COLO668 (cell line): ENCODE results near the gene RAB31.

Experiments used
- DNase-seq: peaks from one replicate; lab custom pipeline; 2025; ENCODE audit not compliant: unreplicated experiment; lab: John Stamatoyannopoulos, UW

RAB31 gene

DNA sequence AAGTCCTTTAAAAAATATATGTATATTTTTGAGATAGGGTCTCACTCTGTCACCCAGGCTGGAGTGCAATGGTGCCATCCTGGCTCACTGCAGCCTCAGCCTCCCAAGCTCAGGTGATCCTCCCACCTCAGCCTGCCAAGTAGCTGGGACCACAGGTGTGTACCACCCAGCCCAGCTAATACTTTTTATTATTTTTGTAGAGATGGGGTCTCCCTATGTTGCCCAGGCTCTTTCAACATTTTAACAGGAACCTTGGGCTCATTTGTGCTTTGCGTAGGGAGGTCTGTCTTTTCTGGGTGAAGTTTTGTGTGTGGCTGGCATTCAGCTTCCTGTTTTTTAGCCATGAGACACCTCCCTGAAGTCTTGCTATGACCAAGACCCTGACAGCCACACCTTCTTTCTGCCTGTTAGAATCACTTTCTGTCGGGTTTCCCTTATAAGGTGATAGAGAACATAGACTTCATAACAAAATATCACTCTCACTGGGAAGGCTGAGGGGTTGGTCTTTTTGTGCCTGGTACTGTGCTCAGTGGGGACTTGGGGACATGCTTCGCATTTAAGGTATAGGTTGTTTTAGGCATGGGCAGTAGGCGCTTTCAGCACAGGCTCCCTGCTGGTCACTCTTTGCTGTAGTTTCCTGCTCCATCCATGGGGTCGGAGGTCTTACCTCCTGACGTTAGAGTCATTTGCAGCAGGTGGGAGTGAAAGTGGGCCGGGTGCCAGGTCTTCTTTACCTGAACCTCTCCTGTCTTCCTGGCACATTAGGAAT is 3.4 kb downstream of the RAB31 start:
- DNase-seq = no peak

DNA sequence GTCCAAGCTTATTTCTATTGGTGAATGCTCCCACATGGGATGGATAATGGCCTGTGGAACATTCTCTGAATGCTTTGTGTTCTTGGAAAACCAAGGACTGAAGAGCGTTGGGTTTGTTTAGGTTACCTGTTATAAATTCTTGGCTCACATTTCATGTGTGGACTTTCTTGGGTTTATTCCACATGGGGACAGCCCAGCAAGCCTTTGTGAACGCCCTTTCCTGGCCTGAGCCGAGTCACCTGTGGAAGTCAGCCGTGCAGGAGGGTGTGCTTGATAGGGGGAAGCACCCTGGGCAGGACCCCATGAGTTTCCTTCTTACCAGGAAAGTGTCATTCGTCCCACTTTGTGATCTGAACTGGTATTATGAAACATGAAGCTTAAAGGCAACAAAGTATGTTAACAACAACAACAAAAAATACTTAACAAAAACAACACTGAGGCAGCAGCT is 4.1 kb downstream of the RAB31 start:
- no peak for DNase-seq

DNA sequence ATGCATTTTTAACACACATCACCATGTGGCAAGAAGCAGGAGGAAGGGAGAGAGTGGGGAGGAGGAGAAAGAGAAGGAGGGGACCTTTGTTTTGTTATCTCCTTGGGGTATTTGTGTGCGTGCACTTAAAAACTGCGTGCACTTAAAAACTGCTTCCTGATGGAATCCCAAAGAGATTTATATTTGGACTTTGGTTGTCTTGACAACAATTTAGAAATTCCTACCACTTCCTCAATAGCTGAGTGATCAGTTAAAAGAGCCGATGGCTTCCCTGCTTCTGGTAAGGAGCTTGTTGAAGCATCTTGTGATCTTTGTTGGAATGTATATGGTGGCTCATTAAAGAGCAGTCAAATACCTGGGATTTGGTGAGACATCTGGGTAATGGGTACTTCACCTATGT is 4.5 kb downstream of the RAB31 start:
- no peak for DNase-seq

DNA sequence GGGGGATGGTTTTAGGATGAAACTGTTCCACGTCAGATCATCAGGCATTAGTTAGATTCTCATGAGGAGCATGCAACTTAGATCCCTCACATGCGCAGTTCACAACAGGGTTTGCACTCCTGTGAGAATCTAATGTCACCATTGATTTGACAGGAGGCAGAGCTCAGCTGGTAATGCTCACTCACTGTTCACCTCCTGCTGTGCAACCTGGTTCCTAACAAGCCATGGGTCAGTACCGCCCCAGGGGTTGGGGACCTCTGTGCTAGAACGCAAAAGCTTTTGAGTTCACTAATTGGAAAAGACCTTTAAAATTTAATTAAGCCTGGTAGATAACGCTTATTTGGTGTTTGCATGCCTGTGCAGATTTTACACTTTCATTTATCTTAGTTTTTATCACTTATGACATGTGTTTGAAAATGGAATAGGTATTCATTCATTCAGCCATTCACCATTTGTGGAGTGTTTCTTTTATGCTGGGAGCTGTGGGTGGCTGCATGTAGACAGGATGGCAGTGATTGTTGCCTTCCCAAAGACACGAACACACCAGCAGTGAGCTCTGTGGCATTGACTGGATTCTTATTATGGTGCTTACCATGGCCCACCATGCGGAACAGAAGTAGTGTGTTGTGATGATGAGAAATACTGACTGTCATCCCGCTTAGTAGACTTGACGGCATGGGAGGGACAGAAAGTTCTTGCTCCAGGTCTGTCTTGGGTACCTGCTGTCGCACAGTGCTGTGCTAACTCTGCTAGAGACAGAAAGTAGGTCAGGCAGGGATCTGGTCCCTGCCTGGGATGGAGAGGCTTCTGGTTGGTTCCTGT is 6.4 kb downstream of the RAB31 start:
- DNase-seq = no peak

DNA sequence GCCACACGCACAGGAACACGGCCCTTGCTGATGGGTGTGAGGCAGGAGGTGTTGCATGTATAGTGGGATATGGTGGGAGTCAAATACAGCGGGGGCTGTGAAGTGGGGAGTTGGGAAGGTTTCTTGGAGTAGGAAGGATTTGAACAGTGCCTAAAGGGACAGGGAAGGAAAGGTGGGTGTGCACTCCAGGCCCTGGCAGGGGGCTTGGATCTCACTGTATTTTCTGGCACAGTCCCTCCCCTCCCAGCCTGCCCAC is 6.9 kb downstream of the RAB31 start:
- no peak for DNase-seq

DNA sequence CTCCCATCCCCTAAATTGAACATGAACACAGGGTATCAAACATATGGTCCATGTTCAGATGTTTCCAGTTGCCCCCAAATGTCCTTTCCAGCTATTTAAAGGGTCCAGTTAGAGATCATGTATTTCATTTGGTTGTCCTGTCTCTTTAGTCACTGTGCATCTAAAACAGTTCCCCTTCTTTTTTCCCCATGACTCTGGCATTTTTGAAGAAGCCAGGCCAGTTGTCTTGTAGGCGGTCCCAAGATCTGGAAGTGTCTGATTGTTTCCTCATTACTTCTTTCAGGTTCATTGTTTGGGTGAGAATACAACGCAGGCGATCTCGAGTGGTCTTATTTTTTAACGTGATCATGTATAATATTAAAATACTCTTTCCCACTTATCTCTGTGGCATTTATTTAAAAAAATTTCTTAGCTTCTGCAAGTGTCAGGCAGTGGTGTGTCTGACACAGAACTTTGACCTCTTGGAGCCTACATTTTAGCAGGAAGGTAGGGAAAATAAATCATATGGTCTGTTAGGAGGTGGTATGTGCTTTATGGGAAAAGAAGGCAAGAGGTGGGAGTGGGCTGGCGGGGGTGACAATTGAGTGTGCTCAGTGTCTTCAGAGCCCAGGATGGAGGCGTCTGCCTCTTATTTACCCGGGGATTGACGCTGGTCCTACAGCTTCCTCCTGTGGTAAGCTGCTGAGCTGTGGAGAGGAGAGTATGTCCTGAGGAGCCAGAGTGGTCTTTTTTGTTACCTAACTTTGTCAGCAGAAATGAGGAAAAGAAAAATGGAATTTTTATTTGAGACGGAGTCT is 8.1 kb downstream of the RAB31 start:
- no peak for DNase-seq

DNA sequence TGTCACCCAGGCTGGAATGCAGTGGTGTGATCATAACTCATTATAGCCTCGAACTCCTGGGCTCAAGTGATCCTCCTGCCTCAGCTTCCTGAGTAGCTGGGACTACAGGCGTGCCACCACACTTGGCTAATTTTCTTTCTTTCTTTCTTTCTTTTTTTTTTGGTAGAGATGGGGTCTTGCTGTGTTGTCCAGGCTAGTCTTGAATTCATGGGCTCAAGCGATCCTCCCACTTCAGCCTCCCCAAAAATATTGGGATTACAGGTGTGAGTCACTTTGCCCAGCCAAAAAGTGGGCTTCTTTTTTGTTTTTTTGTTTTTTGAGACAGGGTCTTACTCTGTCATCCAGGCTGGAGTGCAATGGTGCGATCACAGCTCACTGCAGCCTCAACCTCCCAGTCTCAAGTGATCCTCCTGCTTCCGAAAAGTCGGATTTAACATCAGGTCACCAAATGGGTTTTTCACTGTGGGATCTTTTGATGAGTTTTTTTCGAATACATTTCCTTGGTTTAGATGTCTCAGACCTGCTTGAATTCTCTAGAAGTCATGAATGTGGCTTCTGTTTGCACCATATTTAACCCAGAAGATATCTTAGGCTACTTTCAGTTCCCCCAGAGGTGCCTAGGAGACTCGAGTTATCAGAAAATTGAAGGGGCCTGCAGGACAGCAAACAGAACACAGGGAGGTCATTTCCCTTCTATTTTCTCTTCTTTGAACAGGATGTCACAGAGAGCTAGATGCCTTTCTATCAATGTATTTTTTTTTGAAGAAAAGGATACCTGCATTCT is 8.9 kb downstream of the RAB31 start:
- DNase-seq = no peak

DNA sequence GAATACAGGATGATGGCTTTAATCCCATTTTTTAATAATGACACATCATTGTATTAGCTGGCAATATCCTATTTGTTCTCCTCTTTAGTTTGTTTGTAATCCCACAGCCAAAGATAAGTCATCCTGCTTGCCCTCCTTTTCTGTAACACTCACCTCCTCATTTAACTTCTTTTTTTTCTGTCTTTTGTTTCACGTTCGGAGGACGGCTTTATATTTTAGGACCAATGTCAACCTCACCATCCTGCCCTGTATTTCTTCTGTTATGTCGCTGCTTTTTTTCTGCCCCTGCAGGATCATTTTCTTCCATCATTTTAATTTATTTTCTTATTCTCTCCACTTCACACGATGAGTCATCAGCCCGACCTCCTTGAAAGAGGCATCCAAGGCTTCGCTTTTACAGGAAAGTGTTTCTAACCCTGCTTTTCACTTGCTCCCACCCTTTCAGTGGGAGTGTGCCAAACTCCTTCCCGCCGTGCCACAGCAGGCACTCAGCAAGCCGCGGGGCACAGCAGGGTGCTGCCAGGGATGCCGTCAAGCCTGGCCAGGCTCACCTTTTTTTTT is 11.4 kb downstream of the RAB31 start:
- DNase-seq = no peak

DNA sequence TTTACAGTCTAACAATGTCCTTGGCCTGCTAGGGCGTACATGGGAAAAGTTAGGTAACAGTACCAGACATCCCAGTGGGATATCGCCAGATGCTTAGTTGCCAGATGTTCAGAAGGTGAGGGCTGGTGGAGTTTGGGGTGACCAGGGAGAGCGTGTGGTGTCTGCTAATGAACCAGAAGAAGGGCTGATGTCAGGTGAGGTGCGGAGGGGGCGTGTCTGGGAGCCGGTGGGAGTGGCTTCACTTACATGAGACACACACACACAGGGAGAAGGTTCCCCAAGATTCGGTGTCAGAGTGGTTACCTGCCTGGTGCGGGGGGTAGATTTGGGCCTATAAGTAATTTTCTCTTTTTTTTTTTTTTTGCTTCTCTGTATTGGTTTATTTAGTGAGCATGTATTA is 12.2 kb downstream of the RAB31 start:
- no peak for DNase-seq

DNA sequence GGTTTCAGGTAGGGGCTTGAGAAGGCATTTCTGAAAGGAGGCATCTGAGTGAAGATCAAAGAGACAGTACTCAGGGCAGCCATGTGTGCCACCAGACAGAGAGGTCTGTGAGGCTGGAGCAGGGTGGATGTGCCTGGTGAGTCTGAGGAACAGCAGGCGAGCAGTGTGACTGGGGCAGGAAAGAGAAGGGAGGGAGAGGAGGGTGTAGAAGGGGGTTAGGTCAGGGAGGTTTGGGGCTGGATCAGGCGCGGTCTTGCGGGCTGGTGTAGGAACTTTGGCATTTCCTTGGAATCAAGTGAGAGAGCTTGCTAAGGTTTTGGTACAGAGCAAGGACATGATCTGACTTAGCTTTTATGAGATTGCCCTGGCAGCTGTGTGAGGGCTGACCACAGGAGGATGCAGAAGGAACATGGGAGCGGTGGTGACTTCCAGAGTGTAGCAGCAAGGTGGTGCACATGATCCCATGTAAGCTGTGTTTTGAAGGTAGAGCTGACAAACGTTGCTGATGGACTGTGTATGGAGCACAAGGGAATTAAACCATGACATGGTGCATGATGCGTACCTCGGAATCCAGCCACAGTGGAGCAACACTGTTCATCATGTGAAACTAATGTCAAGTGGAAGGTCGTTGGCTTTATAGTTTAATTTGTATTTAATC is 13.9 kb downstream of the RAB31 start:
- DNase-seq = no peak

DNA sequence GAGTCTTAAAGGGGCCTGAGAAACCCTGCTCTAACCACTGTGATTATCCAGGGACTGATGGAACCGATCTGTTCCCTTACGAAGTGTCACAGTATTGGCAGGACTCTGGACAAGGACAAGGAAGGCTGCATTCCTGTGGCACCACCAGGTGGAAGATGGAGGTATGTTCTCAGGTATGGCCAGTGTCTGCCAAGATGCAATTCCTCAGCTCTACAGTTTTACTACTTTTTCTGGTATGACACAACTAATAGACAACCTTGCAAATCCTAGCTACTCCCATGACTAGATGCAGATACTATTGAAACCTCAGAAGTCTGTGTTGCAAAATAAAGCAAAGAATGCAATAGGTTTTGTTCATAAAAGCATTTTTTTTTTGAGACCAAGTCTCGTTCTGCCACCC is 14.6 kb downstream of the RAB31 start:
- peak; percentile 37 for DNase-seq

DNA sequence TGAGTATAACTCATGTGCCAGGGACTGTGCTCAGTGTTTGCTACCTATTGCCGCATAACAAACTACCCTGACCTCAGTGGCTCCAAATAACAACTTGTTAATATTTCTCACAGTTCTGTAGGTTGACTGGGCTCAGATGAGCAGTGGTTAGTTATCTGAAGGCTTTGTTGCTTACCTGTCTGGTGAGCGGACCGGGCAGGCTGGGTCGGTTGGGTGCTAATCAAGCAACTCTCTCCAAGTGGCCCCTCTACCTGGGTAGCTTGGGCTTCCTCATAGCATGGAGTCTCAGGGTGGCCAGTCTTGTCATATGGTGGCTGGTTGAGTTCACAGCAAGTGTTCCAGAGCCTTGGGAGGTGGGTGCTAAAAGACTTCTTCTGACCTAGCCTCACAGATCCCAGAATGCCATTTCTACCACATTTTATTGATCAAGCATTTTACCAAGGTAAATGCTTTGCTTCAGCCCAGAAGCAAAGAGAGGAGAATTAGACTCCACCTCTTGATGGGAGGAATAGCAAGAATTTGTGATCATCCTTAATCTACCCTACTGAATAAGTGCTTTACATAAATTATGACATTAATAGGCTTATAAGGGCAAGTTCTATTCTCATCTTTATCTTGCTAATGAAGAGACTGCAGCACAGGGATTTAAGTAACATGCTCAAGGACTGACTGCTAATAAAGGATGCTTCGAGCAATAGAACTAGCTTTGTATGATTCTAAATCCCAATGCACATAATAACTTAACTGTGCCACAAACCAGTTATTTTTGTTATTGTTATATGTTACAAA is 16.9 kb downstream of the RAB31 start:
- DNase-seq = no peak

DNA sequence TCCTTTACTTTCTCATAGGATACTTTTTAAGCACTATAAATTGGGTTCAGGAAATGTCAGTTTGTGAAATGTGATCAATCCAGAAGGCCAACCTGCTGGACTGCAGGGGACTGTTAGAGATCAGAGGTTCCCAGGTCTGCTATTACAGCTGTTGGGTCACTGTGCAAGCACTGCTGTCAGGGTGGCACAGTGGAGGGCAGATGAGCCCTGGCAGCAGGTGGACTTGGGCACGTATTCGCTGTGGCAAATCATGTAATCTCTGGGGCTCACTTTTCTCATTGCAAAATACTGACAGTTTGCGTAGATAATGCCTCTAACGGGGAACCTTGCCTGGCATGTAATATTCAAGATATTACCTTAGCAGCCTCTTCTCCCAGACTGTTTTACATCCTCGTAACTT is 18.1 kb downstream of the RAB31 start:
- no peak for DNase-seq

DNA sequence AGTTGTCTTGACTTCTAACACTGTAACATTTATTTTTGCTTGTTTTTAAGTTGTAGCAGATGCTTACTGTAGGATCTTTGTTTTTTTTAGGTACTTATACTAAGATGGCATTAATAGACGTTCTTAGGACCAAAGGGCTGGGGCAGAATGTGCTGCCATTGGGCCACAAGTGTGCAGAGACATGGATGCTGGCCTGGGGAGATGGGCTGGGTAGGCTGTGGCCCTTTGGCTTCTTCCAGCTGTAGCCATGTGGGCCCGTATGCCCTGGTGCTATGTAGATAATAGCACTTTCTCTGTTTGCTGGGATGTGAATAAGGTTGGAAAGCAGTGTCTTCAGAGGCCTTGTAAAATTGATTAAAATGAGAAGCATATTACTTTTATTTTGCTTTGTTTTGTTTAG is 18.8 kb downstream of the RAB31 start:
- no peak for DNase-seq

DNA sequence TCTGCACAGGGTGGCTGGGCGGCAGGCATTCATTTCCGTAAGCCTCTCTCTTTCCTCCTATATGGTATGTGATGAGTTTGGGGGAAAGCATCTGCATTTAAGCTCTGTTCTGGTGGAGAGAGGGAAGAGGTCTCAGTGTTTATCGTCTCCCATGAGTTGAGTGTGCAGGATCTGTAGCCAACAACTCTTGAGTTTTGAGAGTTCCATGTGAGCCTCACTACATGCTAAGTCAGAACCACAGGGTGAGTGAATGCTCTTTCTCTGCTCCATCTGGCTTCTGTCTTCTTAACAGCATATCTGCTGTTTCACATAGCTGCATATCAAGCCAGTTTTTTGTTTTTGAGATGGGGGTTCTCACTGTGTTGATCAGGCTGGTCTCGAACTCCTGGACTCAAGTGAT is 22.7 kb downstream of the RAB31 start:
- DNase-seq = no peak

DNA sequence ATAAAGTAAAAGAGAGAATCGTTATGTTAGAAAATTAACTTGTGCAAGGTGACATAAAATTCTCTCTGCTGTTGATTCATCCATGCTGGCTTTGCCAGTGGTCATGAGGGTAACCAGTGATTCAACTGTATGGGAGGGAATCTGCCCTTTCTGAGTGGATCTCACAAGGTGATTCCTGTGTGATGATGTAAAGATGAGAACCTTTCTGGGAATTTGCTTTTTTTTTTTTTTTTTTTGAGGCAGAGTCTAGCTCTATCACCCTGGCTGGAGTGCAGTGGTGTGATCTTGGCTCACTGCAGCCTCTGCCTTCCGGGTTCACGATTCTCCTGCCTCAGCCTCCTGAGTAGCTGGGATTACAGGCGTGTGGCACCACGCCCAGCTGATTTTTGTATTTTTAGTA is 23.3 kb downstream of the RAB31 start:
- DNase-seq = no peak

DNA sequence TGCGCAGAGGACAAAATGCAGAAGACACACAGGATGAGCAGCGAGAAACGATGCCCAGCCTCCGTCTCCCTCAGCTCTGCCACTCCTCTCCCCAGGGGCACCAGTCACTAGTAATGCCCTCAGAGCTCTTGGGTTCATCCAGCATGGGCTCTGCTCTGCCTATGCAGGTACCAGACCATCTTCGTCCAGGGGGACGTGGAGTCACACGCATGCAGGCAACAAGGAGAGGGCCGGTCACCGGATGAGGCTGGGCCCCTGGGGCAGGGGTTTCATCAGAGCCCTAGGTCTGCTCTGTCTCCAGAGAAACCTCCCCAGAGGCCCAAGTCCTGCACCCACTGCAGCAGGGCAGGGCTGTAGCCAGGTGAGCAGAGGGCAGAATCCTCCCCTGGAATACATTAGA is 23.9 kb downstream of the RAB31 start:
- no peak for DNase-seq

DNA sequence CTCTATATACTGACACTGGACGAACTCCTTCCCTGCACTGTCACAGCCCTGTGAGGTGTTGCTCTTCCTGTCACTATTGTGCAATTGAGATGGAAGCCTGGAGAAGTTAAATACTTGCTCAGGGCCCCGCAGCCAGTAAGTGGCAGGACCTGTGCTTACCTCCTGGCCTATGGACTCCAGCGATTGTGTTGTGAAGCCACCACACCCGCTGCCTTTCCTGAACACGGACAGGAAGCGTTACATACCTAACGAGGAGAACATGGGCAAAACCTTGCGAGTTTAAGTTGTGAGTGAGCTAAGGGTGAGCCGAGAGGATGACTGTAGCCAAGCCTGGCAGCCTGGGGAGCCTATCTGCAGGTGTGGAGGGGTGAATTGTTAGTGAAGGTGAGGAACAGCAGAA is 26.1 kb downstream of the RAB31 start:
- DNase-seq = no peak

DNA sequence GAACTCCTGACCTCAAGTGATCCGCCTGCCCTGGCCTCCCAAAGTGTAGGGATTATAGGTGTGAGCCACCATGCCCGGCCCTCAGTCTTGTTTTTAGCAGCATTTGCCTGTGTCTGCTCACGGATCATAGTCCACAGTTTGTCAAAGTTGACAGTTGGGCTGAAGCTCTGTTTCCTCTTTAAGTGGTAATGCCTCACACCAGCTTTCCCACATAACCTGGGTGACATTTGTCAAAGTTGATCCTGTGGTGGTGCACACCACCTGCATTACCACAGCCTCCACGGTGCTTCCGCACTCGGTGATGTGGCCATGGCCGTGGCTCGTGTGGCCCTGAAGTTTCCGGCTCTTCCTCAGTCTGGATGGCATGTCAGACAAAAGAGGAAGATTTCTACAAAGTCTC is 27.1 kb downstream of the RAB31 start:
- no peak for DNase-seq

DNA sequence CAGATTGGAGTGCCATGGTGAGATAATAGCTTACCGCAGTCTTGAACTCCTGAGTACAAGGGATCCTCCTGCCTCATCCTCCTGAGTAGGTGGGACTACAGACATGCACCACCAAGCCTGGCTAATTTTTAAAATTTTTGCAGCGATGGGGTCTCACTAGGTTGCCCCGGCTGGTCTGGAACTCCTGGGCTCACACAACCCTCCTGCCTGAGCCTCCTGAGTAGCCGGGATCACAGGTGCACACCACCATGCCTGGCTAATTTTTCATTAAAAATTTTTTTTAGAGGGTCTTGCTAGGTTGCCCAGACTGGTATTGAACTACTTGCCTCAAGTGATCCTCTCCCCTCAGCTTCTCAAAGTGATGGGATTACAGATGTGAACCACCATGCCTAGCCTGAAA is 27.8 kb downstream of the RAB31 start:
- no peak for DNase-seq
